ENCODE data around the gene COQ8B. TPM values are rescaled to one million over a fixed set of nuclear protein-coding genes. Genes with fewer than 3 reads are reported as not detected.

The COQ8B gene
- total and polyA plus RNA-seq, 3 experiments from 2014 or later: 17.3 to 25.7 (median 20.6) TPM

DNA sequence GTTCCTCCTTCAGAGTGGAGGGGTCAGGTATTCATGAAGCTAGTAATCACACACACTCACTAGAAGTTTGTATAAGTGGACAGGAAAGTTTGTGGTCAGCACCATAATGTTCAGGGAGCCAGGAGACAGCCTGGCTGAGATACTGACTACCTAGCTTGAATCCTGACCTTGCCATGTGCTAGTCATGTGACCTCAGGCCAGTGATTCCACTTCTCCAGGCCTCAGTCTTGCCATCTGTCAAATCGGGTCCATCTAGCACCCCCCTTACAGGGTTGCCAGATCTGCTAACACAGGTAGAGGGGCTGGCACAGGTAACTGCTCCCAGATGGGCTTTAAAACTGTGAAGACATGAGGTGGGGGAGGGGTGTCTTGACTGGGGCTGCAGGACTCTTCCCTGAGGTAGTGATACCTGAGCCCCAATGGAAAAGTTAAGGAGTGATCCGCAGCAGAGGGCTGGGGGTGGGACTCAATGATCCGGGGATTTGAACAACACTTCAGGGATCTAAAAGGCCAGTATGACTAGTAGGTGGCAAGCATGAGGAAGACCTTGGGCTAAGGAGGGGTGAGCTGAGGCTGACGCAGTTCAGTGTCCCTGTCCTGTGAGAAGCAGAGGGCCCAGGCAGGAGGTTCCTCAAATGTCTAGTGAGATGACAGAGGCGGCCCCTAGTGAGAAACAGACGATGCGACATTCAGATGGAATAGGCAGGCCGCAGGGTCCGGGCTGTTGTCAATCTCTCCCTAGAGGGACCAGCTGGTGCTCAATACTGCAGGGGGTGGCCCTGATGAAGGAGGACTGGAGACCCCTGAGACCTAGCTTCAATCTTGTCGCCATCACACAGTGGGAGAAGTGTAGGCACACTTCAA is 25.1 kb upstream of the COQ8B start:
- ChIA-PET CTCF (no interaction called here), POLR2A (no interaction called here)
- Histone ChIP-seq H3K9me3 (ENCODE audit: low read length) (no peaks in the 10 kb centered on the region), H3K4me1 (ENCODE audit: insufficient read depth, low read length) (no peaks in the 10 kb centered on the region), H3K4me3 (ENCODE audit: low read length) (no peak overlapping the region), H3K27me3 (ENCODE audit: insufficient read depth, low read length, poor library complexity, severe bottlenecking) (no peaks in the 10 kb centered on the region), H3K27ac (ENCODE audit: low read depth, low read length) (no peak overlapping the region), H3K36me3 (ENCODE audit: insufficient read depth, low read length) (peaks cover 11% of the 10 kb centered on the region)
- Mint-ChIP-seq H3K9me3 (peaks cover 0 to 2% (median 0%) of the 10 kb centered on the region in 5 donors), H3K27me3 (no peaks in the 10 kb centered on the region), H3K4me3 (no peak overlapping the region), H3K4me1 (no peaks in the 10 kb centered on the region), H3K27ac (peak overlapping the region in 2 of 8 donors; percentile 36 to 85), H3K36me3 (peaks cover 0 to 30% (median 5%) of the 10 kb centered on the region in 3 donors)
- DNase-seq: no peak

DNA sequence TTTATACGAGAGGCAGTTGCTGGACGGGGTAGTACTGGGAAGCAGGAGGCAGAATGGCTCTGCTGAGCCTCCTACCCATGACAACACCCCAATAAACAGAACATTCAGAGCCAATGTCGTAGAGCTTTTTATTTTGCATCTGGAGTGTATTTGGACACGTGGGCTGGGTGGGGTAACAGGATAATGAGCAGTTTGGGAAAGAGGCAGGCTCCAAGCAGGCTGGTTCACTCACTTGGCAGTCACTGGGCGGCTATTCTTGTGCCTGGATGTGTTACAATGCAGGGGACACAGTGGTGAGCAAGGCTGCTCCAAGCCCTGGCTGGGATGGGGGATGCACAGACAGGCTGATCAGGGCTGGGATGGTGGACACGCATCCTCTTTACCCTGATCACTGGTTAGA is 24.1 kb upstream of the COQ8B start:
- no peak for DNase-seq
- H3K4me3 ChIP-seq (ENCODE audit: low read length): no peak overlapping the region
- Mint-ChIP-seq H3K4me1 (no peaks in the 10 kb centered on the region), H3K4me3 (no peak overlapping the region), H3K27me3 (no peaks in the 10 kb centered on the region), H3K36me3 (peaks cover 0 to 39% (median 5%) of the 10 kb centered on the region in 3 donors), H3K27ac (peak overlapping the region in 1 of 8 donors; percentile 60), H3K9me3 (peaks cover 0 to 2% (median 0%) of the 10 kb centered on the region in 5 donors)
- H3K27me3 ChIP-seq (ENCODE audit: insufficient read depth, low read length, poor library complexity, severe bottlenecking): no peaks in the 10 kb centered on the region
- no peaks in the 10 kb centered on the region for H3K9me3 ChIP-seq (ENCODE audit: low read length)
- ChIA-PET CTCF (no interaction called here), POLR2A (no interaction called here)
- peaks cover 11% of the 10 kb centered on the region for H3K36me3 ChIP-seq (ENCODE audit: insufficient read depth, low read length)
- no peak overlapping the region for H3K27ac ChIP-seq (ENCODE audit: low read depth, low read length)
- H3K4me1 ChIP-seq (ENCODE audit: insufficient read depth, low read length): no peaks in the 10 kb centered on the region

DNA sequence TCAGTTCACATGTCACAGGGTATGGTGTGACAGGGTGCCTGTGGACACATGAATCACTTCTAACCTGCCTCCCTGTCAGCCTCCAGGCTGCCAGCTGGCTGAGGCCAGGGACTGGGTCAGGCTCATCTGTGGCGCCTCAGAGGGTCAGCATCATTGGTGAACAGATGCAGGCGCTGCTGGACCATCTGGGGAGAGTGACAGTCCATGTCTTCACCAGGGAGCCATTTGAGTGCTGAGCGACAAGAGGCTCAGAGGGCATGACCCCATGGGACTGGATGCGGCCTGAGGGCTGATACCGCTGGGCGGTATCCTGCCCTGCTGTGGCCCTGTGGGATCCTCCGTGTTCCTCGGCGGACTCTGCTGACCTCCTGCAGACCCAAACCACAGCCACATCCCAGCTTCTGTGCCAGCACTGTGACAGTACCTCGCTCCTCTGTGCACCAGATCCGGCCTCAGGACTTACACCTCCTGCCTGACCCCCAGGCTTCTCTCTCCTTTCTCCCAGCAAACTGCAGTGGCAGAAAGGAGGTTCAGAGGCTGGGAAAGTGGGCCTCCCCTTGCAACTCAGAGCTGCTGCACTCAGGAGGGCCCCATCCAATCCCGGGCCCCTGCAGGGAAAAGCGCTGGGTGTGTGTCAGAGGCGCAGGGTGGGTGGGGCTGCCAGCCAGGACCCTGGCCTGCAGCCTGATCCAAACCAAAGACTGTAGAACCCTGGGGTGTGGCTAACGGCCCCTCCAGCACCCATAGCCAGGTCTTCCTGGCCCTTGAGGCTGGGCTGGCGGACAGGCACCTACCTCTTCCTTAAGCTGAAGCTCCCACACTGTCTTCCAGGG is 23.4 kb upstream of the COQ8B start:
- Histone ChIP-seq H3K27me3 (ENCODE audit: insufficient read depth, low read length, poor library complexity, severe bottlenecking) (no peaks in the 10 kb centered on the region), H3K27ac (ENCODE audit: low read depth, low read length) (no peak overlapping the region), H3K4me3 (ENCODE audit: low read length) (no peak overlapping the region), H3K9me3 (ENCODE audit: low read length) (no peaks in the 10 kb centered on the region), H3K36me3 (ENCODE audit: insufficient read depth, low read length) (peaks cover 11% of the 10 kb centered on the region), H3K4me1 (ENCODE audit: insufficient read depth, low read length) (no peaks in the 10 kb centered on the region)
- Mint-ChIP-seq H3K4me1 (no peaks in the 10 kb centered on the region), H3K9me3 (peaks cover 0 to 2% (median 0%) of the 10 kb centered on the region in 5 donors), H3K27ac (peak overlapping the region in 2 of 8 donors; percentile 58 to 60), H3K4me3 (no peak overlapping the region), H3K36me3 (peaks cover 6 to 46% (median 10%) of the 10 kb centered on the region in 3 donors), H3K27me3 (no peaks in the 10 kb centered on the region)
- ChIA-PET POLR2A (no interaction called here), CTCF (no interaction called here)
- no peak for DNase-seq

DNA sequence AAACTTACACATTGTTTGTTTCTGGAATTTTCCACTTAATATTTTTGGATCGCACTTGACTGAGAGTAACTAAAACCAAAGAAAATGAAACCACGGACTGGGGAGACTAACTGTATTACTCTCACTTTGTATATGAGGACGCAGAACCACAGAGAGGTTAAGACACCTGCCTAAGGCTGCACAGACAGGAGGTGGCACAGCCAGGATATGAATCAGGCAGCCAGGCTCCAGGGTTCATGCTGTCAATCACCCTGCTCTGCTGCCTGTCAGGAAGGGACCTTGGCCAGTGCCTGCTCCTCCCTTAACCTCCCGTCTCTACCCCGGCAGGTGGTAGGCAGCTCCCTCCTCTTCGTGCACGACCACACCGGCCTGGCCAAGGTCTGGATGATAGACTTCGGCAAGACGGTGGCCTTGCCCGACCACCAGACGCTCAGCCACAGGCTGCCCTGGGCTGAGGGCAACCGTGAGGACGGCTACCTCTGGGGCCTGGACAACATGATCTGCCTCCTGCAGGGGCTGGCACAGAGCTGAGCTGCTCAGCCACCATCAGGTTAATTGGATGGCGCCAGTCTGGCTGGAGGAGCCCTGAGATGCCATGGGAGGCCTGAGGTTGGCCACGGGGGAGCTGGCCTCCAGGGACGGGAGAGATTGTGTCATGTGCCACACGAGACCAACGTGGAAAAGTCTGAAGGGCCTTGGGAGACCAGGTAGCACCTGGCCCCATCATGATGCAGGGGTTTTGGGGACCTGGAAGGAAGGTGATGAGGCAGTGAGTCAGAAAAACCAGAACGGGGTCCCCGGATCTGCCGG is 22.5 kb upstream of the COQ8B start:
- Mint-ChIP-seq H3K4me3 (no peak overlapping the region), H3K27ac (peak overlapping the region in 1 of 8 donors; percentile 58), H3K36me3 (peaks cover 6 to 52% (median 10%) of the 10 kb centered on the region in 3 donors), H3K9me3 (peaks cover 0 to 2% (median 0%) of the 10 kb centered on the region in 5 donors), H3K27me3 (no peaks in the 10 kb centered on the region), H3K4me1 (no peaks in the 10 kb centered on the region)
- Histone ChIP-seq H3K4me1 (ENCODE audit: insufficient read depth, low read length) (no peaks in the 10 kb centered on the region), H3K36me3 (ENCODE audit: insufficient read depth, low read length) (peaks cover 12% of the 10 kb centered on the region), H3K4me3 (ENCODE audit: low read length) (no peak overlapping the region), H3K9me3 (ENCODE audit: low read length) (no peaks in the 10 kb centered on the region), H3K27ac (ENCODE audit: low read depth, low read length) (no peak overlapping the region), H3K27me3 (ENCODE audit: insufficient read depth, low read length, poor library complexity, severe bottlenecking) (no peaks in the 10 kb centered on the region)
- DNase-seq: no peak
- CTCF ChIA-PET: no interaction called here
- POLR2A ChIA-PET: no interaction called here

DNA sequence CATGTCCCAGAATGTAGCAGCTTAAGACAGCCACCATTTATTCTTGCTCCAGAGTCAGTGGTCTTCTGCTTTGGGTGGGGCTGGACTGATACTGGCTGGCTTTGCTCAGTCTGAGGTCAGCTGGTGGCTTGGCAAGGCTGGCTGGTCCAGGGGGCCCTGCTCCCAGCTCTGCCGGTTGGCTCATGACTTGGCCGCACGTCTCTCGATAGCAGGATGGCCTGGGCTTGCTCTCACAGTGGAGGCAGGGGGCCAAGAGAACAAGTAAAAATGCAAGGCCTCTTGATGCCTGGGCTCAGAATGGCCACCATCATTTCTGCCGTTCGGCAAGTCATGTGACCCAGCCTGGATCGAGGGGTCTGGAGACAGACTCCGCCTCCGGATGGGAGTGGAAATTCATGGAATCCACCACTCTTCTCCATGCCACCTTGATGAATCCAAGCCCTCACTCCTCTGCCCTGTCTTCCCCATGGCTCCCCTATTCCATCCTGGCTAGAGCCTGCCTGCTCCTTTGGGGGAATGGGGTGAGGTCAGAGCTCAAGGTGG is 20.5 kb upstream of the COQ8B start:
- CTCF ChIA-PET: no interaction called here
- Mint-ChIP-seq H3K4me3 (no peak overlapping the region), H3K9me3 (peaks cover 0 to 2% (median 0%) of the 10 kb centered on the region in 5 donors), H3K27me3 (no peaks in the 10 kb centered on the region), H3K27ac (no peak overlapping the region), H3K36me3 (peaks cover 6 to 70% (median 15%) of the 10 kb centered on the region in 3 donors), H3K4me1 (no peaks in the 10 kb centered on the region)
- no peak overlapping the region for H3K4me3 ChIP-seq (ENCODE audit: low read length)
- POLR2A ChIA-PET: no interaction called here
- no peaks in the 10 kb centered on the region for H3K27me3 ChIP-seq (ENCODE audit: insufficient read depth, low read length, poor library complexity, severe bottlenecking)
- H3K27ac ChIP-seq (ENCODE audit: low read depth, low read length): no peak overlapping the region
- no peaks in the 10 kb centered on the region for H3K4me1 ChIP-seq (ENCODE audit: insufficient read depth, low read length)
- no peak for DNase-seq
- H3K36me3 ChIP-seq (ENCODE audit: insufficient read depth, low read length): peaks cover 22% of the 10 kb centered on the region
- no peaks in the 10 kb centered on the region for H3K9me3 ChIP-seq (ENCODE audit: low read length)

DNA sequence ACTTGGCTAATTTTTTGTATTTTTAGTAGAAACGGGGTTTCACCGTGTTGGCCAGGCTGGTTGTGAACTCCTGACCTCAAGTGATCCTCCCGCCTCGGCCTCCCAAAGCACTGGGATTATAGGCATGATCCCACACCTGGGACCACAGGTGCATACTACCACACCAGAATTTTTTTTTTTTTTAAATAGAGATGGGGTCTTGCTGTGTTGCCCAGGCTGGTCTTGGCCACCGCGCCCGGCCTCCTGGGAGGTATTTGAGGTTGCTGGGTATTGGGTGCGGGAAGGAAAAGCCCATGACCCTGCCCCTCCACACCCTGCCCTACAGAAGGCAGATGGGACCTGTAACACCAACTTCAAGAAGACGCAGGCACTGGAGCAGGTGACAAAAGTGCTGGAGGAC is 20.0 kb upstream of the COQ8B start:
- Mint-ChIP-seq H3K4me3 (no peak overlapping the region), H3K36me3 (peaks cover 6 to 73% (median 17%) of the 10 kb centered on the region in 3 donors), H3K27me3 (no peaks in the 10 kb centered on the region), H3K27ac (no peak overlapping the region), H3K4me1 (no peaks in the 10 kb centered on the region), H3K9me3 (peaks cover 0 to 2% (median 0%) of the 10 kb centered on the region in 5 donors)
- Histone ChIP-seq H3K27me3 (ENCODE audit: insufficient read depth, low read length, poor library complexity, severe bottlenecking) (no peaks in the 10 kb centered on the region), H3K4me3 (ENCODE audit: low read length) (no peak overlapping the region), H3K36me3 (ENCODE audit: insufficient read depth, low read length) (peaks cover 22% of the 10 kb centered on the region), H3K4me1 (ENCODE audit: insufficient read depth, low read length) (no peaks in the 10 kb centered on the region), H3K27ac (ENCODE audit: low read depth, low read length) (no peak overlapping the region), H3K9me3 (ENCODE audit: low read length) (no peaks in the 10 kb centered on the region)
- POLR2A ChIA-PET: interaction anchor here (0.7 kb wide), 1 partner anchor 446 kb away, joined by 3 read pairs; no protein-coding TSS in a partner anchor
- CTCF ChIA-PET: no interaction called here
- DNase-seq: no peak

DNA sequence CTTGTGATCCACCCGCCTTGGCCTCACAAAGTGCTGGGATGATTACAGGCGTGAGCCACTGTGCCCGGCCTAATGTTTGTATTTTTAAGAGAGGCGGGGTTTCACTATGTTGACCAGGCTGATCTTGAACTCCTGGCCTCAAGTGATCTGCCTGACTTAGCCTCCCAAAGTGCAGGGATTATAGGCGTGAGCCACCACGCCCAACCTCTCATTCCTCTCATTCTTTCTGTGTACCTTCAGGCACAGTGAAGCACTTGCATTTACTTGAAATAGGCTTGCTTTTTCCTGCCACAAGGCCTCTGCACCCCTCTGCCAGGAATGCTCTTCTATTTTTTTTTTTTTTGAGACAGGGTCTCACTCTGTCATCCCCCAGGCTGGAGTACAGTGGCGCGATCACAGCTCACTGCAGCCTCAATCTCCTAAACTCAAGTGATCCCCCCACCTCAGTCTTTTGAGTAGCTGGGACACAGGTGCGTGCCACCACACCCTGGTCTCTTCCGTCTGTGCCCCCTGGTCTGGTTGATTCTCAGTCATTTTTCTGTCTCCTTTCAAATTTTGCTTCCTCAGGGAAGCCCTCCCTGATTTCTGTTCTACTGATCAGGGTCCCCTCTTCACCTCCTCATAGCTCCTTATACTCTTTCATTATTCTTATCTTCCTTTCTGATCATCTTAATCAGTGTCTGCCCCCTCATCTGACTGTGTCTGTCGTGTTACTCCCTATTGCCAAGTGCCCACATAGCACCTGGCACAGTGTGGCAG is 18.5 kb upstream of the COQ8B start:
- no peak for DNase-seq
- Mint-ChIP-seq H3K36me3 (peaks cover 10 to 80% (median 24%) of the 10 kb centered on the region in 3 donors), H3K4me1 (no peaks in the 10 kb centered on the region), H3K9me3 (peaks cover 0 to 2% (median 0%) of the 10 kb centered on the region in 5 donors), H3K27ac (peak overlapping the region in 2 of 8 donors; percentile 18 to 74), H3K27me3 (no peaks in the 10 kb centered on the region), H3K4me3 (no peak overlapping the region)
- no peaks in the 10 kb centered on the region for H3K9me3 ChIP-seq (ENCODE audit: low read length)
- H3K4me1 ChIP-seq (ENCODE audit: insufficient read depth, low read length): no peaks in the 10 kb centered on the region
- H3K27me3 ChIP-seq (ENCODE audit: insufficient read depth, low read length, poor library complexity, severe bottlenecking): no peaks in the 10 kb centered on the region
- peaks cover 22% of the 10 kb centered on the region for H3K36me3 ChIP-seq (ENCODE audit: insufficient read depth, low read length)
- no peak overlapping the region for H3K4me3 ChIP-seq (ENCODE audit: low read length)
- POLR2A ChIA-PET: interaction anchor here (0.6 to 0.7 kb wide), 2 partner anchors 13 to 69 kb away, joined by 3 read pairs; no protein-coding TSS in a partner anchor
- no peak overlapping the region for H3K27ac ChIP-seq (ENCODE audit: low read depth, low read length)
- CTCF ChIA-PET: interaction anchor here (1.3 kb wide), 1 partner anchor 9 kb away, joined by 4 read pairs; no protein-coding TSS in a partner anchor
